ENCODE results near the gene PITX1.
"Not testable (repeated sequence)": the region's sequence is repeated elsewhere in the genome, so short reads cannot be mapped to it uniquely, and the experiment has no call there.

Gene PITX1

DNA sequence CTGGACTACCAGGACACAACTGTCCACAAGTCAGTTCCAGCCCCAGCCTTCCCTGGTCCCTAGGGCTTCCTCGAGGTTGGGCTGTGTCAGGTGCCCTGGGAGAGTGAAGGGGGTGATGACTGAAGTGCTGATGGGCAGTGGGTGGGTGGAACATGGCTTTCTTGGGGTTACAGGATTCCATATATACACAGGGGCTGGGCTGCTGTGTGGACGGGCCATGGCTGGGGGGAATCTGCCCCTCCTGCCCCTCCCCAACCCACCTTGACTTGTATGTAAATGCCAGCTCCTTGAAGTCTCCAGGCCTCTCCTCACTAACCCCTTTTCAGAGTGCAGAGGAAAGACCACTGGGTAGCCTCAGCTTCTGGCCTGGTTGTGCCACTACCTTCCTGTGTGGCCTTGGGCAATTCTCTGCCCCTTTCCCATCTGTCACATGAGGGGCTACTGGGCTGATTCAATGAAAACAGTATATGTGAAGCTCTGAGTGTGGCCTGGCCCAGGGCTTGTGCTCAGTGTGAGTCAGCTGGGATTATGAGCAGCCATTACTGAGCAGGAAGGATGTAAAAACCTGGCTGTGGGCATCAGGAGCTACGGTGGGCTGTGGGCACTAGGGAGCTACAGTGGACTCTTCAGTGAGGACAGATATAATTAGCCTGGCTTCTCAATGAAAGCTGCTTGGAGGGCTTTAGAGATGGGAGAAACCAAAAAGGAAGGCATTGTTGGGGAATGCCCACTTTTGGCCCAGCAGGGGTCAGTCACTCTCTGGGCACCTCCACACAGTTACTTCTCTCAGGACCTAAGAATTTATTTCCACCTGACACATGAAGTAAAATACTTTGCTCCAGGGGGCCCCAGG lies 23.3 kb downstream of the PITX1 start:
- DNase-seq (ENCODE audit: low spot score) = no peak

GRCh38 chr5:135009736-135010501 lies 24.1 kb downstream of the PITX1 start:
- DNase-seq (ENCODE audit: low spot score) = no peak

DNA sequence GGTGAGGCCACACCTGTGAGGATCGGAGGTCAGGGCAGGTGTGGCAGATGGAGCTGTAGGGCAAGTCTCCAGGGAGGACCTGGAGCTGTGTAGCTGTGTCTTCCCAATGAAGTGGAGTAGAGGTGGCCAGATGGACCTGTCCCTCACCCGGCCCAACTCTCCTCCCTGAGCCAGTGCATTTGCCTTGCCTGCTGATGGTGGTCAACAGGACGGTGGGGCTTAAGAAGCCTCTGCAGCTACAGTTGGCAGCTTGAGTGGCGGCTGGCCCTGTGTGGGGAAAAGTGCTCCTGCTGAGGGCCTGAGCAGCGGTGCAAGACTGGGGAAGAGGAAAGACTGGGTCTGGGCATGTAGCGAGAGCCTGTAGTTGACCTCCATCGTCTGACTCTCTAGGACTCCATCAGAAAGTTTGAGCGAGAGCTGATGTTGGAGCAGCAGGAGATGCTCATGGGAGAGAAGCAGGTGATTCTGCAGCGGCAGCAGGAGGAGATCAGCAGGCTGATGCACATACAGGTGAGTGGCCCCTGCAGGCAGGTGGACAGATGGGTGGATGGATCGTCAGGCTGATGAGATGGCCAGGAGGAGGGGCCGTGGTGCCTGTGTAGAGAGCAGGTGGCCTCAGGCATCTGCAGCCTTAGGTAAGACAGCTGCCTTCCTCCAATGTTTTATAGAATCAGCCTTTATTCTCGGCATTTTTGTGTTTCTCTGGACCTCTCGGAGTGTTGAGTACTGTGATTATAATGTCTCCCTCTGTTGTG lies 24.9 kb downstream of the PITX1 start:
- DNase-seq (ENCODE audit: low spot score) = no peak

DNA sequence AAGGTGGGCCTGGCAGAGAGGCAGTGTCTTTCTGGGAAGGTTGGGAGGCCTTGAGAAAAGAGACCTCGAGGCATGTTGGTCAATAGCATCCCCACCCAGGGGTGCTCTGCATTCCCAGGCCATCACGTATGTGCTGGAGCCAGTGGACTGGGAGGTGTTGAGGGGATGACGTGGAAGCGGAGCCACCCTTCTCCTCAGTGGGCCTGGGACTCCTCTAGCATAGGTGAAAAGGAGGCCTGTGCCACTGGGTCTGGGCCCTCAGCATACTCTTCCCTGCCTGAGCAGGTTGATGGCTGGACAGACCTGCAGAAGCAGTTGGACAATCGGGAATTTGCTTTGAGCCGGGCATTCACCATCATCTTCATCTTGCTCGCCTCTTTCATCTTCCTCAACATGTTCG lies 25.5 kb downstream of the PITX1 start:
- no peak for DNase-seq (ENCODE audit: low spot score)

- DNase-seq (ENCODE audit: low spot score) = peak; percentile 1
Observed at GRCh38 chr5:135007749-135008363, 26.2 kb downstream of the PITX1 start.

DNA sequence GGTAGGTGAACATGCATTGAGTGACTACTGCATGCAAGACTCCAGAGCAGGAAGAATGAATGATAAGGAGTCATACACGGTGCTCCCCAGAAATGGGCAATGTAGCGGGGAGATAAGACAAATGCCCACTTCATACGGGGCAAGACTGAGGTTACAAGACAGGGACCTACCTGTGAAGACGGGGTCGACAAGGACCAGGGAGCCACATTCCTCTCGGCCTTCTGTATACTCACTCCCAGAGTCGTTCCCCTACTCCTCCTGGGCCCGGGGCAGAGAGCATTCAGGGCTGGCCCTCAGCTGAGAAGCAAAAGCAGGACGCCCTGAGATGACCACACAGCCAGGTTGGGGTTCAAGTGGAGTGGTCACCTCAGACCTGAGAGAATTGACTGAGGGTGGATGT lies 26.7 kb downstream of the PITX1 start:
- DNase-seq (ENCODE audit: low spot score) = peak; percentile 2

DNA sequence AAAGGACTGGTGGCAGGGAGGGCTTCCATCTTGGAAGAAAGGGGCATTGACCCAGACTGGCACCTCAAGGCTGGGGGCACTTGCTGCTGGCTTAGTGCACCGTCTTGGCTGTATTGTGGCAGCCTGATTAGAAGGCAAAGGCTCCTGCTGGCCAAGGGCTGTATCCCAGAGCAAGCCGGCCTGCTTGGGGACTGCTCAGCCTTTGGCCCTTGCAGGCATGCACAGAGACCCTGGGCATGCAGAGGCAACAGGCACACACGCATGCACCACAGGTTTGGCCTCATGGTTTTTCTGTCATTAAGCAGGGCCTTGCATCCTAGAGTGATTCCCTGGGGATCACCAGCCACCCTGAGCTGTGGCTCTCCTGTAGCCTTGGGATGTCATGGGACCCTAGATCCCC lies 29.0 kb downstream of the PITX1 start:
- no peak for DNase-seq (ENCODE audit: low spot score)

DNA sequence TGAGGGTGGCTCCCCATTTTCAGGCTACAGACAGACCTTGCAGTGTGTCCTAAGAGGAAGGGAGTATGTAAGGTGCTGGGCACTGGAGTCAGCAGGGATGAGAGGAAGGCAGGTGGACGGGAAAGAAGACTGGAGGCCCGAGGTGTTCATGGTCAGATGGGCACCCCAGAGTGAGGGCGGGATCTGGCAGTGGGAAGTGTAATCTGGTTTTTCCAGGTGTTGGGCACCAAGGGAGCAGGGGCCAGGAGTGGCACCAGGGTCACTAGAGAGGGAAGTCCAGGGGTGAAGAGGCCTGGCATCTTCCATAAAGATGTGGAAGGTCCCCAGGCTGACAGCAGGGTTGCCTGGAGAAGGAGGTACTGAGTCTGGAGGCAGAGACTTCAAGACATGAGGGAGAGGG lies 29.7 kb downstream of the PITX1 start:
- no peak for DNase-seq (ENCODE audit: low spot score)

DNA sequence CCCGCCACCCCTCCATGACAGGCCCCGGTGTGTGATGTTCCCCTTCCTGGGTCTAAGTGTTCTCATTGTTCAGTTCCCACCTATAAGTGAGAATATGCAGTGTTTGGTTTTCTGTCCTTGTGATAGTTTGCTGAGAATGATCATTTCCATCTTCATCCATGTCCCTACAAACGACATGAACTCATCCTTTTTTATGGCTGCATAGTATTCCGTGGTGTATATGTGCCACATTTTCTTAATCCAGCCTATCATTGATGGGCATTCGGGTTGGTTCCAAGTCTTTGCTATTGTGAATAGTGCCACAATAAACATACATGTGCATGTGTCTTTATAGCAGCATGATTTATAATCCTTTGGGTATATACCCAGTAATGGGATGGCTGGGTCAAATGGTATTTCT lies 36.0 kb downstream of the PITX1 start:
- not testable (repeated sequence) for DNase-seq (ENCODE audit: low spot score)

- DNase-seq (ENCODE audit: low spot score) = no peak
Observed at GRCh38 chr5:134997015-134997414, 37.0 kb downstream of the PITX1 start.

DNA sequence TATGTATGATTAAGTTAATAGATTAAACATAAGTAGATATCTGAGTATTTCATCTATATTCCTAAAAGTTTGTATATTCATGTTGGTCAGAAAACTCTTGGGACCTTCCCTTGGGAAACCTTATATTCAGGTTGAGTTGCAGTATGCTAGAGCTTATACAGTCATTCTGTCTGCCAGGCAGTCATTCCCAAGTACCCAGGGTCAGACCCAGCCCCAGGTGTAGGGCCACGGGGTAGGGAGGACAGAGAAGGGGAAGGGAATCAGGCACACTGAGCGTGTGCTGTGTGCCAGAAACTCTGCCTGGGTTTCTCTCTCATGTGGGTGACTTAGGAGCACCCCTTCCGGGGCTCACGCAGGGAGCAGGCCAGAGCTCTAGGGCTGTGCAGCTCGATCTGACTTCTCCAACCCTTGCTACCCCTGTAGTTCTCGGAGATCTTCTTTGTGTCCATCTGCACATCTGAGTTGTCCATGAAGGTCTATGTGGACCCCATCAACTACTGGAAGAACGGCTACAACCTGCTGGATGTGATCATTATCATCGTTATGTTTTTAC lies 38.1 kb downstream of the PITX1 start:
- no peak for DNase-seq (ENCODE audit: low spot score)

GRCh38 chr5:134994560-134995156 lies 39.4 kb downstream of the PITX1 start:
- no peak for DNase-seq (ENCODE audit: low spot score)

DNA sequence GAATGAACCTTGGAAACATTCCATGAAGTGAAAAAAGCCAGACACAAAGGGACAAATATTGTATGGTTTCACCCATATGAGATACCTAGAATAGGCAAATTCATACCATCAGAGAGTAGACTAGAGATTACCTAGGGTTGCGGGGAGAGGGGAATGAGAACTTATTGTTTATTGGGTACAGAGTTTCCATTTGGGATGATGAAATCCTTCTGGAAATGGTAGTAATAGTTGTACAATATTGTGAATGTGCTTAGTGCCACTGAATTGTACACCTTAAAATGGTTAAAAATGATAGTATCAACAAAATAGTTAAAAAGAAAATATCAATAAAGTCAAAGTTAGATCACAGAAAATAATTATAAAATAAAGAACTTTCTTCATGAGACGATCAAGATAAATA lies 40.9 kb downstream of the PITX1 start:
- DNase-seq (ENCODE audit: low spot score) = no peak

GRCh38 chr5:134992148-134992547 lies 41.9 kb downstream of the PITX1 start:
- no peak for DNase-seq (ENCODE audit: low spot score)

DNA sequence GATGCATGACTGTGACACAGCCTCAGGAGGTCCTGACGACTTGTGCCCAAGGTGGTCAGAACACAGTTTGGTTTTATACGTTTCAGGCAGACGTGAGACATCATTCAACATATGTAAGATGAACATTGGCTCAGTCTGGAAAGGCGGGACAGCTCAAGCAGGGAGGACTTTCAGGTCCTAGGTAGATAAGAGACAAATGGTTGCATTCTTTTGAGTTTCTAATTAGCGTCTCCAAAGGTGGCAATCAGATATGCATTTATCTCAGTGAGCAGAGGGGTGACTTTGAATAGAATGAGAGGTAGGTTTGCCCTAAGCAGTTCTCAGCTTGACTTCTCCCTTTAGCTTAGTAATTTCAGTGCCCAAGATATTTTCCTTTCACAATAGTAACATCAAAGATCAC lies 43.8 kb downstream of the PITX1 start:
- DNase-seq (ENCODE audit: low spot score) = not testable (repeated sequence)

- DNase-seq (ENCODE audit: low spot score) = no peak
Observed at GRCh38 chr5:134989266-134989830, 44.7 kb downstream of the PITX1 start.

- no peak for DNase-seq (ENCODE audit: low spot score)
Observed at GRCh38 chr5:134982230-134982629, 51.8 kb downstream of the PITX1 start.

DNA sequence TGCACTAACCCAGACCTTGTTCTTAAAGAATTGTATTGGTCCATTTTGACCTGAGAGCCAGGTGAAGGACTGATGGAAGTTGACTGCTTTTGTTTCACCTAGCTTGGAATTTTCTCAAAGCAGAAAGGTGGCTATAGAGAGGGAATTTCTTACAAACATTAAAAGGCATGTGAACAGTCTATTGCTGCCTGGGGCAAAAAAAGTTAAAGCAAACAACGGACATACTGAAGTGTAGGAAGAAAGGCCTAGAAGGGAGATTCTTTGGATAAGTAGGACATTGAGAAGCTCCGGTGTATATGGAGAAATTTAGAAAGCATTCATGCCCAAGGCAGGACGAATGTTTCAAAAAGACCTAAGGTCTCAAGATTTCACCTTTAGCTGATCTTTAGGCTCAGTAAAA lies 54.6 kb downstream of the PITX1 start:
- DNase-seq (ENCODE audit: low spot score) = no peak

Data from GM03348 (cell line).